Nephron progenitor cell (in vitro differentiated cells): ENCODE measurements around the gene MOGAT3.

Source experiments
- DNase-seq: peaks from one replicate; pipeline ENCODE4 v3.0.0; 2021
- H3K27ac Mint-ChIP-seq: 2 replicates; pipeline ENCODE4 v1.8.0; 2021; ENCODE audit warnings: mild to moderate bottlenecking, moderate library complexity, mixed read lengths
- H3K27me3 Mint-ChIP-seq: 2 replicates; pipeline ENCODE4 v1.8.0; 2021; ENCODE audit warnings: mild to moderate bottlenecking, low read depth, mixed read lengths; ENCODE audit not compliant: poor library complexity
- H3K36me3 Mint-ChIP-seq: 2 replicates; pipeline ENCODE4 v1.8.0; 2021; ENCODE audit warnings: low read depth, mixed read lengths
- H3K4me1 Mint-ChIP-seq: 2 replicates; pipeline ENCODE4 v1.8.0; 2021; ENCODE audit warnings: mixed read lengths
- H3K4me3 Mint-ChIP-seq: 2 replicates; pipeline ENCODE4 v1.8.0; 2021; ENCODE audit warnings: mild to moderate bottlenecking, moderate library complexity, mixed read lengths
- H3K9me3 Mint-ChIP-seq: 2 replicates; pipeline ENCODE4 v1.8.0; 2021; ENCODE audit warnings: mild to moderate bottlenecking, moderate library complexity, mixed read lengths
- TF ChIP-seq, protein P1 (sequence below): fragments of 200-600 bp; sonication (generic); IDR thresholded peaks from 2 replicates; pipeline ENCODE4 v1.5.0; 2021; ENCODE audit warnings: antibody characterized with exemption

The MOGAT3 gene

DNA sequence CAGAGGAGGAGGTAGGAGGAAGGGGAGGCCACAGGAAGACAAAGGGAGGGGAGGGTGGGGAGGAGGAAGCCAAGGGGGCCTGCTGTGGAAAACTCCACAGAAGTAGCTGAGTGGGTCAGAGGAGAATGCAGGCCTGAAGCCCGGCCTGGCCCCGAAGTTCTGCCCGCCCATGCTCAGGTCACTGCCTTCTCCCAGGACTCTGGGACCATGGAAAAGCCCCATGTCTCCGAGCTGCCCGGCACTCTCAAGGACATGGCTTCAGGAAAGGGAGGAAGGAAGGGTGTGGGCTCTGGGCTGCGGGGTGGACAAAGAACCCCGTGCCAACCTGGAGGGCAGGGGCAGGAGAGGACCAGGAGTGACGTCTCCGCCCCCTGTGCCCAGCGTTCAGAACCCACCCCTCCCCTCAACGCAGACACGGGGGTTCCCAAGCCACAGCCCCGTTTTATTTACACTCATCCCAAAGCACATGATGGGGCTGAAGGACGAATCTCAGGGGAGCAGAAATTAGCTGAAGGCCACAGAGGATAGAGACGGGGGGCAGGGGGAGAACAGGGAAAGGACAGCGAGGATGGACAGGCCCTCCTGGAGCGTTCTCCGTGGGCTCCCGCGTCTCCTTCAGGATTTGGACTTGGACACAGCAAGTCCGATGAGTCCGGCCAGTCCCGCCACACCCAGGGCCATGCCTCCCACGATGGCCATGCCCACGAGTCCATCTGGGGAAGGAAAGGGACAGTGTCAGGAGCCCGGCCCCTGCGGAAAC lies 38.5 kb upstream of the MOGAT3 start:
- Mint-ChIP-seq H3K27ac (no peak overlapping the region), H3K4me1 (peaks cover 24% of the 10 kb centered on the region), H3K4me3 (no peak overlapping the region), H3K36me3 (no peaks in the 10 kb centered on the region), H3K9me3 (no peaks in the 10 kb centered on the region), H3K27me3 (no peaks in the 10 kb centered on the region)
- no peak for DNase-seq
- TF ChIP-seq, protein P1, sequence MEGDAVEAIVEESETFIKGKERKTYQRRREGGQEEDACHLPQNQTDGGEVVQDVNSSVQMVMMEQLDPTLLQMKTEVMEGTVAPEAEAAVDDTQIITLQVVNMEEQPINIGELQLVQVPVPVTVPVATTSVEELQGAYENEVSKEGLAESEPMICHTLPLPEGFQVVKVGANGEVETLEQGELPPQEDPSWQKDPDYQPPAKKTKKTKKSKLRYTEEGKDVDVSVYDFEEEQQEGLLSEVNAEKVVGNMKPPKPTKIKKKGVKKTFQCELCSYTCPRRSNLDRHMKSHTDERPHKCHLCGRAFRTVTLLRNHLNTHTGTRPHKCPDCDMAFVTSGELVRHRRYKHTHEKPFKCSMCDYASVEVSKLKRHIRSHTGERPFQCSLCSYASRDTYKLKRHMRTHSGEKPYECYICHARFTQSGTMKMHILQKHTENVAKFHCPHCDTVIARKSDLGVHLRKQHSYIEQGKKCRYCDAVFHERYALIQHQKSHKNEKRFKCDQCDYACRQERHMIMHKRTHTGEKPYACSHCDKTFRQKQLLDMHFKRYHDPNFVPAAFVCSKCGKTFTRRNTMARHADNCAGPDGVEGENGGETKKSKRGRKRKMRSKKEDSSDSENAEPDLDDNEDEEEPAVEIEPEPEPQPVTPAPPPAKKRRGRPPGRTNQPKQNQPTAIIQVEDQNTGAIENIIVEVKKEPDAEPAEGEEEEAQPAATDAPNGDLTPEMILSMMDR: no peak

DNA sequence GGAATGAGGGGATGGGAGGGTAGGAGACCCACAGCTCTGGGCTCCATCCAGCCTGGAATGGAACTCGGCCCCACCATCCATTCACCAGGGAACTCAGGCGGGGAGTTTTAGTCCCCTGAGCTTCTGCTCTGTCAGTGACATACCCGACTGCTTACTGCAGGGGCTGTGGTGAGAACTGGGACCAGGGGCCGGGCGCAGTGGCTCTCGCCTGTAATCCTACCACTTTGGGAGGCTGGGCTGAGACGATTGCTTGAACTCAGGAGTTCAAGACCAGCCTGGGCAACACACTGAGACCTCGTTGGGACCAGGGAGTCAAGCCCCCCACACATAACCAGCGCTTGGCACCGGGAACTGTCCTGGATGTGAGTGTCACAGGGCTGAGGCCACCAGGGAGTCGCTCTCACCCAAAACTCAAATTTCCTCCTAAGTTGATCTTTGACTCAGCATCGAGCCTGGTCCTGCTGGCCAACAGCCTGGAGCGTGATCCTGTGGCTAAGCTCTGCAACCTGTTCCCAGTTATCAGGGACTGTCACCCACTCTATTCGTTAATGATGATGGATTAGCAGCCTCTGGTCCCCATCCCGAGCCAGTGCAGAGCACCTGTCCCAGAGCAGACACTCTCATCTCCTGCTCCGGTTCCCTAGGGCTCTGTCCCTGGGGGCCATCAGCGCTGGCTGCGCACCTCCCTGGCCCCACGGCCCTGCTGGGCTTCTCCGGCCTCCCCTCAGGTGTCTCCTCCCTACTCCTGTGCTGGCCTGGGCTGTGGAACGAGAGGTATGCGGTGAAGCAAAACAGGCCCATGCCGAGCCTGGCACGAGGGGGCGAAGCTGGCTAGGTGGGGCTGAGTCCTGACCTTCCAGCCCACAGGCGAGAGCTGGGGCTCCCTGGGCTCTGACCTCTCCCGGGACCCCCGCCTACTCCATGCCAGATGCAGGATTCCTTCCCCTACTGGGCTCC lies 37.7 kb upstream of the MOGAT3 start:
- Mint-ChIP-seq H3K9me3 (no peaks in the 10 kb centered on the region), H3K27ac (peak overlapping the region; percentile 89), H3K4me3 (no peak overlapping the region), H3K27me3 (no peaks in the 10 kb centered on the region), H3K4me1 (peaks cover 16% of the 10 kb centered on the region), H3K36me3 (no peaks in the 10 kb centered on the region)
- TF ChIP-seq, protein P1: no peak
- no peak for DNase-seq

DNA sequence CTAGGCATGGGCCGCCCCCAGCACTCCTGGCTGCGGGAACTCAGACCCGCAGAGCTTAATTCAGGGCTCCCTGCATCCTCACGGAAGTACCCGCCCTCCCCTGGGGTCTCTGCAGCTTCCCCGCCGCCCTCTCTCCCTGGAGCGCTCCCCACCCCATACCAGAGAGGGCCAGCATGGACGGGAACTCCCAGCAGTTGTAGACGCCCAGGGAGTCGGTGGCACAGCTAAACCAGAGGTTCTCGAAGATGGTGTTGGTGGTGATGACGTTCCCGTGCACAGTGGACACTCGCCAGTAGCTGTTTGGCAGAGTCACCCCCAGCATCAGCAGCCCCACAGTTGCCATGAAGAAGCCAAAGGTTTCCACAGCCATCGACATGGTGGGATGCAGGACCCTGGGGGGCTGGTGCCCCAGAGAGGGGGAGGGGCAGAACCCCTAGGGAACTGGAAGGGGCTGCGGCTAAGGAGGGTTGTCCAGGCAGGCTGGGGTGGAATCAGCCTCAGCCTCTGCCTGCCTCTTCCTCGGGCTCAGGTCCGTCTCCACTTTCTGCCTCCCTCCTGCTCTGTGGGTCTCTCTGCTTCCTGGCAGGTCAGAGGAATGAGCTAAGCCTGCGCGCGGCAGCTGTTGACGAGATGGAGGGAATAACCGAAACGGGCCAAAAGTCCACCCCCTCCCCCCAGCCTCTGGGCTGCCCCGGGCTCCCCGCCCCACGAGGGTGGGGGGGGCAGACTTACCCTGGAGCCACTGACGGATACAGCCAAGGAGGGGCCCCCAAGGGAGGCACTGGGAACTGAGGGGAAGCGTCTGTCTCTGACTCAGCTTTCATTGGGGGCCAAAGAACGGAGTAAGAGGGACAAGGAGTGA lies 36.6 kb upstream of the MOGAT3 start, which contains the start of gene CLDN15:
CLDN15 (minus strand) TSS at position 597 of the 862 bp plus-strand sequence; CDS start at position 376, 221 bp downstream.
- Mint-ChIP-seq H3K9me3 (no peaks in the 10 kb centered on the region), H3K4me1 (peaks cover 18% of the 10 kb centered on the region), H3K27ac (peak within 1 kb of the TSS; percentile 89), H3K36me3 (no peaks in the 10 kb centered on the region), H3K4me3 (no peak within 1 kb of the TSS), H3K27me3 (peaks cover 4% of the 10 kb centered on the region)
- DNase-seq: no peak
- TF ChIP-seq, protein P1: no peak

DNA sequence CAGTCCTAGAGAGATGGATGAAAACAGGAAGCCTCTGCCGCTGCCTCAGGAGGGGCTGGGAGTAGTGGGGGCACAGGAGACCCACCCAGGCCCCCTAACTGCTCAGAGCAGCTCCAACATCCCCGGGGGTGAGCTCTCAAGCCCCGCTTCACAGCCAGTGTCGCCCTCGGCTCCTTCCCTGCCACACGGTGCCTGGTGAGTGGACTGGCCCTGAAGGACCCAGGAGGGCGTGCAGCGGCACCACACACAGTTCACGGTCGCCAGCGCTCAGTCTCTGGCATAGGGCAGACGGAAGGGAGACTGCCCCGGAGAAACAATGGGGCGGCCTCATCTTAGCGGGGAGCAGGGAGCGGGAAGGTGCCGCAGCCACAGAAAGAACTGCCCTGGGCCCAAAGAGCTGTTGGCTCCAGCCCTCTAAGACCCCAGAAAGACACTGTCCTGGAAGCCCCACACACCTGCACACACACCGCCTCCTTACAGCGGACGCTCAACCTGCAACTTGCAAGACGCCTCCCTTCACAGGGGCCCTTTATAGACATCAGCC lies 35.5 kb upstream of the MOGAT3 start:
- TF ChIP-seq, protein P1: no peak
- Mint-ChIP-seq H3K4me3 (no peak overlapping the region), H3K27me3 (peaks cover 11% of the 10 kb centered on the region), H3K27ac (peak overlapping the region; percentile 66), H3K36me3 (no peaks in the 10 kb centered on the region), H3K4me1 (peaks cover 27% of the 10 kb centered on the region), H3K9me3 (no peaks in the 10 kb centered on the region)
- no peak for DNase-seq

DNA sequence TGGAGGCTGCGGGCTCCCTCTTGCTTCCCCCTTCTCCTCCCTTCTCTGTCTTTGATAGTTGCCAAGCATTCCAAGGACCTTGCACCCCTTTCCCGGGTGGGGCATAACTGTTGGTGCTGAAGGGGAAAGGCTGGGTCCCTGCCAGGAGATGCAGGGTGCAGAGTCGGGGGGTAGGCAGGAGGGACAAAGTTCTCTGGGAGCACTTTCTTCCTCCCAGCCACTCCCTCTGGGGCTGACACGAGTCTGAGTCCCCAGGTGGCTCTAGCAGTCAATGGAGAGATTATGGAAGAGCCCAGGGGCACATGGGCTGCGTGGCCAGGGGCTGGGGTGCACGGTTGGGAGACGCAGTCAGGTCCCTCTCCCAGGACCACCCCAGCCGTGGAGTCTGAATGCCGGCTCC lies 34.7 kb upstream of the MOGAT3 start:
- DNase-seq: no peak
- no peak overlapping the region for H3K27ac Mint-ChIP-seq
- H3K36me3 Mint-ChIP-seq: no peaks in the 10 kb centered on the region
- peaks cover 11% of the 10 kb centered on the region for H3K27me3 Mint-ChIP-seq
- H3K4me3 Mint-ChIP-seq: no peak overlapping the region
- H3K4me1 Mint-ChIP-seq: peaks cover 30% of the 10 kb centered on the region
- no peaks in the 10 kb centered on the region for H3K9me3 Mint-ChIP-seq
- TF ChIP-seq, protein P1: no peak
